HG02763 (cell line): ENCODE results near the gene CBR1.
"Not testable (repeated sequence)": the region's sequence is repeated elsewhere in the genome, so short reads cannot be mapped to it uniquely, and the experiment has no call there.

ENCODE experiments used
- ATAC-seq: cut with Tn5 transposase; IDR thresholded peaks from one replicate; pipeline ENCODE4 v1.9.1; 2021; ENCODE audit warnings: mild to moderate bottlenecking, moderate library complexity; ENCODE audit not compliant: unreplicated experiment

Gene CBR1

GRCh38 chr21:36077758-36078157 is 7.9 kb downstream of the CBR1 start:
- no peak for ATAC-seq

DNA sequence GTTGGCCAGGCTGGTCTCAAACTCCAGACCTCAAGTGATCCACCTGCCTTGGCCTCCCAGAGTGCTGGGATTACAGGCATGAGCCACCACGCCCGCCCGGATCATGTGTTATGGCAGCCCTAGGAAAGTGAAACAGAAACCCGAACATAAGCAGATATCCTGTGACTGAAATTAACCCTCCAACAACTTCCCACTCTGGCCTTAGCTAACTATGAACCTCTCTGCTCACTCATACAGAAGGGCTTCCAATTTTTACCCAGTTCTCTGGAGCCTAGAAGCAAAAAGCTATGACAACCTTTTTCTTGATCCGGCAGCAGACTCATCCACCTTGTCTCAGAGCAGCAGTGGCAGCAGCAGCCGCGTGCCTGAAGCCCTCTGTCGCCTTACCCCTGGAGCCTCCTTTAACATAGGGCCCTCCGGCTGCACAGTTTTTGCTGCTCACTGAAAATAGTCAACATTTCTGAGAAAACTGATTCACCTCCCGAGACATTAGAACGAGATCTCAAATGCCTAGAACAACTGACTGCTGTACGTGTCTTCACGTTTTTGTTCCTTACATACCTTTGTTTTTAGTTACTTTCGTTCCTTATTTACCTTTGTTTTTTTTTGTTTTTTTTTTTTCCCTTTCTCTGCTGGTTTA is 9.3 kb downstream of the CBR1 start:
- ATAC-seq: no peak

DNA sequence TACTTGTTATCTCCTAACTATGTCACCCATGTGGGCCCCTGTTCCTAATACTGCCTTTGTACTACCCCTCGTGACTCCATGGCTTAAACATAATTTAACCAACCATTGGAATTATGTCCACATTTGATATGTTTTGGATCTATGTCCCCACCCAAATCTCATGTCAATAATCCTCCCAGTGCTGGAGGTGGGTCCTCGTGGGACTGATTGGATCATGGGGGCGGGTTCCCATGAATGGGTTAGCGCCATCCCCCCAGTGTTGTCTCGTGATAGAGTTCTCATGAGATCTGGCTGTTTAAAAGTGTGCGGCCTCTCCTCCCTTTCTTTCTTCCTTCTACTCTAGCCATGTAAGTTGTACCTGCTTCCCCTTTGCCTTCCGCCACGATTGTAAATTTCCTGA is 9.8 kb downstream of the CBR1 start:
- ATAC-seq: no peak

DNA sequence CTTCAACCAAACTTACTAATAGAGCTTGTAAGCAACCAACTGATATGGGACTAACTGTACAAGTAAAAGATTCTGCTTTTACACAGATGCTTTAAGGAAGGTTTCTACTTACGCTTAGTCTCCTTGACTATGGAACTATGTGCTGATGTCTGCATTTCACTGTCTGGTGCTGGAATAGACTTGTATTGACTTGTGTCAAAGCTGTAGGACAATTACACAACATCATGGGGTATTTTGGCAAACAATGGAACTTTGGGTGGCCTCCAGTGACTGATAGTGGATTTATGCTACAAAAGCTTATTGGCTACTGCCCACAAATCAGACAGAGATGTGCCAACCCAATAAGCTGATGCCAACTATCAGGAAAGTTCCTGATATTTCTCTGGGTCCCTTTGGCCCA is 10.6 kb downstream of the CBR1 start:
- ATAC-seq: no peak

DNA sequence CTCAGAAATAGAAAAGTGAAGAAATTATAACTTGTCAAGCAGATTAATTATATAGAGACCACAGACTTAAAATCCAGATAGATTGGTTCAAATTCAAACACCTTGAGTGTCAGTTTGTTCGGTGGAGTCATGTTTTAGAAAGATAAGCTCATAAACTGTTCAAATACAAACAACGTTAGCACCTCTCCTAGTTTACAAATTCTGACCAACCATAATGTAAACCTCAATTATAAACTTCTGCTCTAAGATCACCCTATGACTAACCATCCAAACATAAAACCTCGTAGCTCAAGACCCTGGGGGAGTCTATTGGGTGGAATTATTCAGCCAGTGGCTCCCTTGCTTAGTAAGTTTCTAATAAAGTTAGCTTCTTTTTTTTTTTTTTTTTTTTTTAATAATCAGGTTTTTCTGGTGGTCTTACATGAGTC is 12.4 kb downstream of the CBR1 start:
- ATAC-seq: no peak

DNA sequence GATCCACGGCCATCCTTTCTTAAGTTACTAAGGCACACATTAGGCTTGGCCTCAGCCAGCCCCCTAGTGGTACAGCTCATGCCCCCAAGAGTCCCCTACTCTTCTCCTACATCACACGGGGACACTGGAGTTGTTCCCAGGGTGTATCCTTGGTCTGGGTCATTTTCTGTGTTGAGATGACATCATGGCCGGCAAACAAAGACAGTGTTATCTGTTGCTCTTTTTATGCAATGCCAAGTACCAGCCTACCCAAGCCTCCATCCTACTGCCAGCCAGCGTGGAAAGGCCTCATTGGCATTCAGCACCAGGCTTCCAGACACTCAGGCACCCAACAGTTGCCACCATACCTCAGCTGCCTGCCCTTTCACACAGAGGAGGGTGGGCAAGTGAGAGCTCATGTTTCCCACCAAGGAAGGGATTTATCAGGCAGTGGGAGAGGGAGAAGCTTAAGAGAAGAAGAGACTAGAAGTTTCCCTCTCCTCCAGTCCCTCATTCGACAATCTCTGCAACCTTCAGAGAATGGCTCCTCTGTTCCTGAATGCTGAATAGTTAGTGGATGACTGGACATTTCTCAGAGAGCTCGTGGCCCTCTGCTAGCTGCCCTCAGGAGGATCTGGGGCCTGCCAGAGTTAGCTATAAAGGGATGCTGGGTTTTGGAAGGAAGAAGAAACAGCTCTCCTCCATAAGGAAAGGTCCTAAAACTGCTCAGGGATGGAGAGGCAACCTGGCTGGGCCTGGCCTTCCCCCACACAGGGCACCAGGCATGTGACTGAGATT is 17.7 kb downstream of the CBR1 start:
- ATAC-seq: no peak

- no peak for ATAC-seq
Measured at GRCh38 chr21:36089946-36090345, 20.1 kb downstream of the CBR1 start.

GRCh38 chr21:36092681-36093080 is 22.9 kb downstream of the CBR1 start:
- ATAC-seq: no peak

- no peak for ATAC-seq
Measured at GRCh38 chr21:36093512-36093911, 23.7 kb downstream of the CBR1 start.

DNA sequence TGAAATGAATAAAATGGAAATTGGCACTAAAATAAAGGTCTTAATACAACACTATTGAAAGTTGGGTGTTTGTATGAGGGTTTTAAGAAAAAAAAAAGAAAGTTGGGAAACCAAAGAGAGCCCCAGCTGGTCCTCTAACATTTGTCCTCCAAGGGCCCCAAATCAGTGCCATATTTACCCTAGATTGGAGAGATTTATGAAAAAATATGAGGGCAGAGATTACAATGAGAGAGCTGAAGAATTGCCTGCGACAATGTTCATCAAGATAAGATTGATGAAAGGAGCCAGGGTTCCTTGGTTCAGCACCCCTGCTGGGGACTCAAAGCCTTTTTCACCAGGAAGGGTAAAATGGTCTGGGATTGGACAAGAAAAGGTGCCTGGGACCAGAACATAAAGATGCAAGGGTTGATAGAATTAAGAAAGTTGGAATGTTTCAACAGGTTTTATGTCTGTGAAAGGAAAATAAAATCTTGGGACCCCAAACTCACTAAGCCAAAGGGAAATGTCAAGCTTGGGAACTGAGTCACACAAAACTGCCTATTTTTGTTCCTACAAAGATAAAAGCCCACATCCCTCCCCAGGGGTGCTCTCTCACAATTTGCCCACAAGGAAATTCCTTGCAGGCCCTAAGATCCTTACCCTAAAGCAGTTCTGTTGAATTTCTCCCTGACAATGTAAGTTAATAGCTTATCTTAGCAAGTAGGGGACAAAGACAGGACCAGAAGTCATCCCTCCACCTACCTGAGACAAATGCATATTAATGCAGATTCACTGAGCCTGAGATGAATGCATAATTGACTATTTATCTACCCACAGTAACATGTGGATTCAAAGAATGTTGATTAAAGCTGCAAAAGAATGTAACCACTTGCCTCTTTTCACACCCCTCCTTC is 26.8 kb downstream of the CBR1 start:
- ATAC-seq: no peak

GRCh38 chr21:36097427-36098181 is 27.8 kb downstream of the CBR1 start:
- ATAC-seq: no peak

DNA sequence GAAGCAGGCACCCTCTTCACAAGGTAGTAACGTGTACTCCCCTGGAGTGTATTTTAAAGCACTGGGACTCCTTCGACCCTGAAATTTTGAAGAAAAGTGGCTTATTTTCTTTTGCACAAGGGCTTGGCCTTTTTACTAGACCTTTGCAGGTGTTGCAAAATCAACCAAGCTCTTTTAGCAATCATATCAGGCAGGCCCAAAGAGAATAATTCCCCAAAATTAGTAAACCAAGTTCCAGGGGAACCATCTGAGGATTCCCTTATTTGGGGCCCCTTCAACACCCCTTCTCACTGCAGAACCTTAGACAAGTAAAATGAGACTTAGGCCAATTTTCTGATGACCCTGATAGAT is 28.3 kb downstream of the CBR1 start:
- no peak for ATAC-seq

GRCh38 chr21:36099000-36099399 is 29.2 kb downstream of the CBR1 start:
- no peak for ATAC-seq

- ATAC-seq: not testable (repeated sequence)
Measured at GRCh38 chr21:36099695-36100211, 29.9 kb downstream of the CBR1 start.

DNA sequence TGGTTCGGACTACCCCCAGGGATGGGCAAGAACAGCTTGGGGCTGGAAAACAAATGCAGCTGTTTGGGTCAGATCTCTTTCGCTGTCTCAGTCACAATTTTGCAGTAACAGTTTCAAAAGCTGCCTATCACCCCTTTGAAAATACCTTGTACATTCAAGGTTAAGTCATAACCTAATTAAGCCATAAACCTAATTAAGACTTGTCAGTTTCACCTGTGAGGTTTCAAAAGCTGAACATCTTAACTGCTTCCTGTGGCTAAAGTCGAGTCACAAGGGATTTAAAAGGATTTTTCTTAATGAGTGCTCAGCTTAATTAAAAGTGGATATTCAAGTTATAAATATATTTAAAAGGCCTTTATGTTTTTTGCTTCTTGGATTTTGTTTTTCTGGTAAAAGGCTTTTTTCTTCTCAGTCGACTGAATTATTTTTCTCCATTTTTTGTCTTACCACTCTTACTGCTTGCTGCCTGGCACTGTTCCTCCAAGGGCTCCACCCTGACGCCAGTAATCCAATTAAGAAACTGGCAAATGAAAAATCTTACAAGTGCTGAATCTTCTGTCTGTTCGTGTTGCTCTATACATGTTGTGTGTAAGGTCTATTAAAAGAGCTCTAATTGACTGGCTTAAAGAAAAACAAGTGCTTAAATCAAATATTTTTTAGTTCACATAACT is 31.3 kb downstream of the CBR1 start:
- no peak for ATAC-seq

DNA sequence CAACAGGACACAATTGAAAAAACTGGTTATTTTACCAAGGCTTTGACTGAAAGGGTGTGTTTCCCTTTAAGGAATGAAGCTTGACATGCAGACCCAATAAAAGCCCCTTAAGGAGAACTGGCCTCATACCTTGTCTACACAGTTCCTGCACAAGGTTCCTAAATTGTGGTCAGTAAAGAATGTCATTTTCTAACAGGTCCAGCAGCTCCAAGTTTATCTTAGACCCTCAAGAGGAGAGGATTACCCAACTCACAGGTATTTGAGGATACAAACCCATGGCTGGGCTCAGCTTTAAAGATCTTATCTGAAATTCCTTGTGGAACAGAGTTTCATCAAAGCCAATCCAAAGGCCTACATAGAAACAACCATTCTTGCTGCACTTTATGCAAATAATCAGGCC is 33.6 kb downstream of the CBR1 start:
- ATAC-seq: no peak

GRCh38 chr21:36104317-36105300 is 34.8 kb downstream of the CBR1 start:
- ATAC-seq: no peak

GRCh38 chr21:36105327-36105842 is 35.6 kb downstream of the CBR1 start:
- ATAC-seq: no peak

GRCh38 chr21:36109868-36110267 is 40.0 kb downstream of the CBR1 start:
- no peak for ATAC-seq
